T47D (cell line): ENCODE measurements around the gene TRIM60.
"Not testable (repeated sequence)": the region's sequence is repeated elsewhere in the genome, so short reads cannot be mapped to it uniquely, and the experiment has no call there.

Experiments
- DNase-seq, 2 experiments: peaks; one replicate each; pipeline versions ENCODE4 v3.0.0 to v3.0.0-alpha.2; 2011 to 2012; ENCODE audit warnings: low read depth in 1 of 2, low spot score in 1 of 2
- JUND ChIP-seq: IDR thresholded peaks from 2 replicates; pipeline ENCODE4 v1.6.1; 2012; ENCODE audit warnings: low read depth
- in situ Hi-C: cut with HindIII; loops from 2 replicates; pipeline ENCODE4 v1.10.0; 2016; ENCODE audit warnings: low sequenced_read_pairs, low pct_unique_long_range_greater_than_20kb

TRIM60 gene

DNA sequence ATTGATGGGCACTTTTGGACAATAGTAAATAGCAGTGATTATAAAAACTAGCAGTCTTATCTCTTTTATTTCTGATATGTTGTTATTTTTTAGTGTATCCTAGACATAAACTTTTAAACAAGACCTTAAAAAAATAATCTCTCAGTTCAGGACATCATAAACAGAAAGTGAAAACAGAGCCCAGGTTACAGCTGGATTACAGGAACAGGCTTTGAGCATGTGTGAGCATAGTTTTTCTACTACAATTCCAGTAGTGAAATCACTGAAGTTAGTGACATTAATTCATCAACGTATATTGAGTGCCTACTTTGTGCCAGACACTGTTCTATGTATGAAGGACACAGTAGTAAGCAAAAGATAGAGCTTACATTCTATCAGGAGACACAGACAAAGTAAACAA, 38.8 kb downstream of the TRIM60 start:
- in situ Hi-C loops, result no loop called here
- TF ChIP-seq JUND, result no peak
- no peak for DNase-seq

DNA sequence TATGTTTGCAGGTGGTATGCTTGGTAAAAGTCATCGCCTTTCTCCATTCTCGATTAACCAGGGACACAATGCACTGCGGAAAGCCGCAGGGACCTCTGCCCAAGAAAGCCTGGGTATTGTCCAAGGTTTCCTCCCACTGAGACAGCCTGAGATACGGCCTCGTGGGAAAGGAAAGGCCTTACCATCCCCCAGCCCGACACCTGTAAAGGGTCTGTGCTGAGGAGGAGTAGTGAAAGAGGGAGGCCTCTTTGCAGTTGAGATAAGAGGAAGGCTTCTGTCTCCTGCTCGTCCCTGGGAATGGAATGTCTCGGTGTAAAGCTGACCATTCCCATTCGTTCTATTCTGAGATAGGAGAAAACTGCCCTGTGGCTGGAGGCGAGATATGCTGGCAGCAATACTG, 41.5 kb downstream of the TRIM60 start:
- in situ Hi-C loops, DNase-seq: not testable (repeated sequence)

DNA sequence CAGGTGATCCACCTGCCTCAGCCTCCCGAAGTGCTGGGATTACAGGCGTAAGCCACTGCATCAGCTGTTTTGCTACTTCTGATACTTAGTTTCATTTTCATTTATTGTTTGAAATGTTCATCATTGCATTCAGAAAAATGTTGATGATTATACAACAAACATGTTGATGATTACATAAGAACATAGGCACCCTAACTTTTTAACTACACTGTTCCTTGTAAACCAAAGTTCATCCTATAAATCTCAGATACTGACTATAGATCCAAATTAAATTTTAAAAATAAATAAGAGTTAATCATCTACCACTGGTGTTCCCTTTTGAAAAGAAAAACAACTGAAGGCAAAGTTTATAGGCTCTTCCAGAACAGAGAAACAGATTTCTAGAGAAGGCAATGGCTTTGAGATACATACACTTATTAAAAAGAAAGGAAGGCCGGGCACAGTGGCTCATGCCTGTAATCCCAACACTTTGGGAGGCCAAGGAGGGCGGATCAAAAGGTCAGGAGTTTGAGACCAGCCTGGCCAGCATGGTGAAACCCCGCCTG, 45.3 kb downstream of the TRIM60 start:
- no peak for TF ChIP-seq JUND
- no peak for DNase-seq
- in situ Hi-C loops, result no loop called here

DNA sequence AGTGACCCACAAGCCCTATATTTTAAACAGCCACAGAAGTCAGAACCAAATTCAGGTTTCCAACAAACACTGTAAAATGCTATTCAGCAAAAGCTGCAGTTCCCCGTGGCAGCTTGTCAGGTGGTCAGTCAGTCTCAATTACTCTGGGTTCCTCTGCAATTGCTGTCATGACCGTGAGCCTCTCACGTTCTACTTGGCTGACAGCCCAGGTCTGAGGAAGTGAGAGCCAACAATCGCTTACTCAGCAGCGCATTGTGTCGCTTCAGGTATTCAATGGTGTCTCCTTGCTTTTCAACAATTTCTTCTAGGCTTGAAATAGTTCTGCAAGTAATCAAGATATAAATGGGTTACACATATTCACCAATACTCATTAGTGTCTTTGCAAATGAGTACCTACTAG, 47.7 kb downstream of the TRIM60 start:
- in situ Hi-C loops, result no loop called here
- no peak for TF ChIP-seq JUND

DNA sequence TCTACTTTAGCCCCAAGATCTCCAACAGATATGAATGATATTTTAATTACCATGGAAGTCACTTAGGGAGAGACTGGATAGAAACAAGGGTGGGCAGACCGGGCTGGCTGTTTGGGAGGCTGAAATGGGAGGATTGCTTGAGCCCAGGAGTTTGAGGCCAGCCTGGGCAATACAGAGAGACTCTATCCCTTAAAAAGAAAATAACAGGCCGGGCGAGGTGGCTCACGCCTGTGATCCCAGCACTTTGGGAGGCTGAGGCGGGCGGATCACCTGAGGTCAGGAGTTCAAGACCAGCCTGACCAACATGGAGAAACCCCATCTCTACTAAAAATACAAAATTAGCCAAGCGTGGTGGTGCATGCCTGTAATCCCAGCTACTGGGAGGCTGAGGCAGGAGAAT, 53.0 kb downstream of the TRIM60 start:
- DNase-seq, in situ Hi-C loops: not testable (repeated sequence)

More for the DNA sequence above, 47.7 kb downstream of the TRIM60 start:
- DNase-seq, result no peak

DNA sequence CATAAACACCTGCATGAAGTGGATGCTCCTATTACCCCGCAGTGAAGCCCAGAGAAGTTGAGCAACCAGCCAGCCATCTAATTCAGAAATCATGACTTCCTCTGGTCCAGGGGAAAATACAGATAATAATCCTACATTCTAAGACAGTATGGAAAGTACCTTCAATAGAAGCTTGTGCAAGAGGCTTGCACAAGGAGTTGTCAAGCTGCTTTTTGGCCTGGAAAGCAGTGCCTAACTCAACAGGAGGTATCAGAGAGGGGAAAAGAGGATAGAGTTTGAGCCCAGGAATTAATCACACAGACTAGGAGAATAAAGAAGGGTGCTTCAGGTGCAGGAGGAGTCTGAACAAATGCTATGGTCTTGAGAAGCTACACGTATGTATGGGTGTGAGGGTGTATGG, 54.1 kb downstream of the TRIM60 start:
- no peak for TF ChIP-seq JUND
- DNase-seq, result no peak
- in situ Hi-C loops, result no loop called here

DNA sequence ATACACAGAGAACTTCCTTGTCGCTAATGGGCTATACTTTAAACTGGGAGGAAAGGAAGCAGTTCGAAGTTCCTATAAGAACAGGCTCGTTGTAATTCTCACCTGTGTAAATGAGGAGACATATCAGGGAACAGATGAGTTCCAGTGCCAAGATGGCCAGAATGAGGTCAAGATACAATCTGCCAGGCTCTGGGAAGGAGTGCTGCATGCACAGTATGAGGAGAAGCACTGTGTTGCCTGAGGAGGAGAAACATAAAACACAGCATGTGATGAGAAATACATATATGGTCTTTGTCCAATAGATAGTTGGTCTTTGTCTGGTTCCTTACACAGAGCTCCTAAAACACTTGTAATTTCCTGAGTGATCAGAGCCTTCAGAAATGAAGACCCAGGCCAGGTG, 56.6 kb downstream of the TRIM60 start:
- TF ChIP-seq JUND, result no peak
- in situ Hi-C loops, result no loop called here
- no peak for DNase-seq
